GM19239 (cell line): ENCODE measurements around the gene DBET.
"Not testable (repeated sequence)": the region's sequence is repeated elsewhere in the genome, so short reads cannot be mapped to it uniquely, and the experiment has no call there.

Source experiments
- DNase-seq: peaks from one replicate; pipeline ENCODE4 v3.0.0; 2011; ENCODE audit warnings: low spot score; ENCODE audit not compliant: insufficient read length
- FAIRE-seq: peaks from 2 replicates; lab custom pipeline; 2011; peaks lifted over from hg19 to GRCh38; lab: Jason Lieb, UNC

Gene DBET

DNA sequence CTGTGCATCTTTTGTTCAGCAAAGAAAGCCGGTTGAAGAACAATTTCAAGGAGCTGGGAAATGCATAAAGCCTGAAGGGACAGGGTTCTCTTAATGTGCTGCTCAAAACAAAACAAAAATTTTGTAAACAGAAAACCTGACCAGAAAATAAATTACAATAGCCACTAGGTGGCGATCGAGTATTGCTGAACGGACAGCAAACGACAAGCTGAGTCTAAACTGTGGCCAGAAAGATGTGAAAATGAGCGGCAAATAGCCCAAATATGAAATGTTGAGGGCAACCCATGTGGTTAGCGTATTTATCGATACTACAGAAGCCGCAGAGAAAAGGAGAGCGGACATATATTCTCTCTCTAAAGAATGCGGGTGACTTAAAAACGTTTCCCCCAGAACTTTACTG is 16.7 kb upstream of the DBET start:
- FAIRE-seq, DNase-seq: not testable (repeated sequence)

DNA sequence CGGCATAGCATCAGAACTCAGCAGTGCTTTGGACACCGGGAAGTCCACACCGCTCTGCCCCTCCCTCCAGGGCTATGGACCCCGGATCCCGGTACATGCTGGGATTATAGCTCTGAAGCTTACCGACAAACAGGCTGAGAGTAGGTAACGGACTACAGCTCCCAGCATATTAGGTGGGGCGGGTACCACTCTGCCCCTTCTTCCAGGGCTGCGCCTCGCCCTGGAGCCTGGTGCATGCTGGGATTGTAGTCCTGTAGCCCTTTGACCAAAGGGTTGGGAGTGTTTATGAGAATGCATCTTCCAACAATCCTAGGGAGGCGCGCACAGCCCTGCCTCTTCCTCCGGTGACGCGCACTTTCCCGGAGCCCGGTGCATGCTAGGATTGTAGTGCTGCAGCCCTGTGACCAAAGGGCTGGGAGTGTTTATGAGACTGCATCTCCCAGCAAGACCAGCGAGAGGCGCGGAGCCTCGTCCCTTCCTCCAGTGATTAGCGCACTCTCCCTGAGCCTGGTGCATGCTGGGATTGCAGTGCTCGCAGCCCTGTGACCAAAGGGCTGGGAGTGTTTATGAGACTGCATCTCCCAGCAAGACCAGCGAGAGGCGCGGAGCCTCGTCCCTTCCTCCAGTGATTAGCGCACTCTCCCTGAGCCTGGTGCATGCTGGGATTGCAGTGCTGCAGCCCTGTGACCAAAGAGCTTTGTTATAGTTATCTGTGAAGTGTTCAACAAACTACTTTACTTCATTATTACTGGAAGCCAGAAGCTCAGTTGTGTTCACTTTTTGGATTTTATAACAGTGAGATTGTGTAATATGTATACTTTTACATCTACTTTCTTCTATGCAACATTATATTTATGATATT is 14.7 kb upstream of the DBET start:
- FAIRE-seq, DNase-seq: not testable (repeated sequence)

DNA sequence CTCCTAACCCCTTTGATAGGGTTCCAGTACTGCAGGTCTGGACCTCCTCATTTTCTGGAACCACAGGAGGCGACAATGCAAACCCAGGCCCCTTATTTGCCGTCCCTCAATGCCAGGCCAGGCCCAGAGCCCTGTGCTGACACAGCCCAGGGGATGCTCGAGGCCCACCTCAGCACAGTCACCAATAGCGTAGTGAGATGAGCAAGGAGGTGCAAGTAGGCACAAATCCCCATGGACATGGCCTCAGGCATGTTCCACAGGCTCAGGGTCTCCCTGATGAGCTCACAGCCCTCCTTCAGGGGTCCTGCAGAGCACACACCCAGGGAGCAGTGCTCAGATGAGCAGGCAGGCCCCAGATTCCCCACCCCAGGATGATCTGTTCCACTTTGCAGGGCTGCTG is 5.3 kb upstream of the DBET start:
- not testable (repeated sequence) for DNase-seq, FAIRE-seq

DNA sequence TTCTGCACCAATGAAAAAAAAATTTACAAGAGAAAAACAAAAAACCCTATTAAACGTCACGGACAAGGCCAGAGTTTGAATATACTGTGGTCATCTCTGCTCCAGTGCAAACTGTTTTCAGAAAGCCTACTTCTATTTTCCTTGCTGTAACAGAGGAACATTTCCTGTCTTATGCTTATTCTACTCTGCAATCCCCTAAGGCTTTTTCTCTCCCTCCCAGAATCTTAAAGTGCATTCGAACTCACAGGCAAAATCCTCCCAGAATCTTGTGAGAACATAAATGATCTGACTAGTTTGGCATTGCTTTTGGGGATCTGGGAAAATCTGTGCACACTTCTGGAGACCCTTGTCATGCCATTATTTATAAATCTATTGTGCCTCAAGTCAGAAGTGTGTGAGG is 503 bp downstream of the DBET start:
- not testable (repeated sequence) for FAIRE-seq, DNase-seq

DNA sequence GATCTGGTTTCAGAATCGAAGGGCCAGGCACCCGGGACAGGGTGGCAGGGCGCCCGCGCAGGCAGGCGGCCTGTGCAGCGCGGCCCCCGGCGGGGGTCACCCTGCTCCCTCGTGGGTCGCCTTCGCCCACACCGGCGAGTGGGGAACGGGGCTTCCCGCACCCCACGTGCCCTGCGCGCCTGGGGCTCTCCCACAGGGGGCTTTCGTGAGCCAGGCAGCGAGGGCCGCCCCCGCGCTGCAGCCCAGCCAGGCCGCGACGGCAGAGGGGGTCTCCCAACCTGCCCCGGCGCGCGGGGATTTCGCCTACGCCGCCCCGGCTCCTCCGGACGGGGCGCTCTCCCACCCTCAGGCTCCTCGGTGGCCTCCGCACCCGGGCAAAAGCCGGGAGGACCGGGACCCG is 4.0 kb downstream of the DBET start:
- not testable (repeated sequence) for DNase-seq, FAIRE-seq

DNA sequence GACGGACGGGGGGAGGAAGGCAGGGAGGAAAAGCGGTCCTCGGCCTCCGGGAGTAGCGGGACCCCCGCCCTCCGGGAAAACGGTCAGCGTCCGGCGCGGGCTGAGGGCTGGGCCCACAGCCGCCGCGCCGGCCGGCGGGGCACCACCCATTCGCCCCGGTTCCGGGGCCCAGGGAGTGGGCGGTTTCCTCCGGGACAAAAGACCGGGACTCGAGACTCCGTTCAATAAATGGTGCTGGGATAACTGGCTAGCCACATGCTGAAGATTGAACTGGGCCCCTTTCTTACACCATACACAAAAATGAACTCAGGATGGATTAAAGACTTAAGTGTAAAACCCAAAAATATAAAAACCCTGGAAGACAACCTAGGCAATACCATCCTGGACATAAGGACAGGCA is 28.8 kb downstream of the DBET start:
- DNase-seq, FAIRE-seq: not testable (repeated sequence)

DNA sequence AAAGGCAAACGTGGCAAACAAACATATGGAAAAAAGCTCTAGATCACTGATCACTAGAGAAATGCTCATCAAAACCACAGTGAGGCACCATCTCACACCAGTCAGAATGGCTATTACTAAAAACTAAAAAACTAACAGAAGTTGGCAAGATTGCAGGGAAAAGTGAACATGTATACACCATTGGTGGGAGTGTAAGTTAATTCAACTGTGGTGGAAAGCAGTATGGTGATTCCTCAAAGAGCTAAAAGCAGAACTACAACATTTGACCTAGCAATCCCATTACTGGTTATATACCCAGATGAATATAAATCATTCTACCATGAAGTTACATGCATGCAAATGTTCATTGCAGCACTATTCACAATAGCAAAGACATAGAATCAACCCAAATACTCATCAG is 29.7 kb downstream of the DBET start:
- not testable (repeated sequence) for DNase-seq, FAIRE-seq

DNA sequence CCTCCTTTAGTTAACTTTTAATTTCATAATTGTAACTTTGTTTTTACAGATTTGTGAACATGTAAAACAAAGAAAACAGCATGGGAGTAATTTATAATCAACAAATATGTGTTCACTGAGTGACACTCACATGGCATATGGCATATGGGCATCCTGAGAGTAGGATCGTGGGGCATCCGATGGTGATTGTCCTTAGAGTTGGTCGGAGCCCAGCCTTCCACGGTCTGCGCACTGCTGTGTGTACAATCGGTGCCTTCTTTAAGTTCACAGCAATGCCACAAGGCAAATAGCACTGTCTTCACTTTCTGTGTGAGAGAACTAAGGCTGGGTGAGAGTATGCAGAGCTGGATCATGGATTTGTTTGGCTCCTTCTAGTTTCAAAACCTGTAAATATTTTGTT is 31.0 kb downstream of the DBET start:
- not testable (repeated sequence) for FAIRE-seq, DNase-seq

DNA sequence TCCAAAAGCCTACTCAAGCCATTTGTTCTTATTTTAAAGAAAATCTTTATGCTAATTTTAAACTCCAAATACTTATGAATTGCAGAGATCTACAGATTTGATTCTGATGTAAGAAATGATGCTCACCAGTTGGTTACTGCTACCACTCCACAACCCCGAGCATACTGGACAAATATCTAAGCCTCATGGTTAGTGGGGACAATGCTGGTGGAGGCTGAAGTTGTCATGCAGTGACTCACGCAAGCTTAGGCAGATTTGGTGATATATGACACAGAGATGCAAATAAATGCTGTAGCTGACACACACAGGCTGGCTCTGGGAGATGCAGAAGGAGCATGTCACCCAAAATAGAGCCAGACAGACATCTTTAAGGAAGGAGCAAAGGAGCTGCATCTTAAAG is 35.3 kb downstream of the DBET start:
- FAIRE-seq = not testable (repeated sequence)

DNA sequence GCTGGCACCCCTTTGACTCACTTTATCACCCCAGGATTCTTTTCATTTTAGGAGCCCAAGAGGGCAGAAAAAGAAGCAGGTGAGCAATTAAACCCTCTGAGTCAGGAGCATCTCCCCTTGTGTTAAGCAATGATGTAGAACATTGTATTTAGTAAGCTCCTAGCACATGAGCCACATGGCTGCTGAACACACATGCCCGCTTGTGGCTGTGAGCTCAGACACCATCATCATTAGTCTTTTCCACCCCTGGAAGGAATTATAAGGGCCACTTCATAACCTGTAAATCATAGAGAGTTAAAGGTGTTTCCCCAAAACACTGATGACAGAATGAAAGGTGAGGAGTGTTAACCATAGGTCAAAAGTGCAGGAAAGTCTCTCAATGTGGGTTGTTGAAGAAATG is 37.2 kb downstream of the DBET start:
- FAIRE-seq, DNase-seq: not testable (repeated sequence)

More for the DNA sequence above, 35.3 kb downstream of the DBET start:
- not testable (repeated sequence) for DNase-seq

DNA sequence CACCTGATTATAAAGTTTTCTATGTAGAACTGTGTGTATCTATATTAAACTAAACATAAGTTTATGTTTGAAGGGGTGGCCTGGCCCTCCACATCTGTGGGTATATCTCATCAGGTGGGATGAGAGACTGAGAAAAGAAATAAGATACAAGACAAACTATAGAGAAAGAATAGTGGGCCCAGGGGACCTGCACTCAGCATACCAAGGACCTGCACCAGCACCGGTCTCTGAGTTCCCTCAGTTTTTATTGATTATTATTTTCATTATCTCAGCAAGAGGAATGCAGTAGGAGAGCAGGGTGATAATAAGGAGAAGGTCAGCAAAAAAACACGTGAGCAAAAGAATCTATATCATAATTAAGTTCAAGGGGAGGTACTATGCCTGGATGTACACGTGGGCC is 41.9 kb downstream of the DBET start:
- FAIRE-seq, DNase-seq: not testable (repeated sequence)

DNA sequence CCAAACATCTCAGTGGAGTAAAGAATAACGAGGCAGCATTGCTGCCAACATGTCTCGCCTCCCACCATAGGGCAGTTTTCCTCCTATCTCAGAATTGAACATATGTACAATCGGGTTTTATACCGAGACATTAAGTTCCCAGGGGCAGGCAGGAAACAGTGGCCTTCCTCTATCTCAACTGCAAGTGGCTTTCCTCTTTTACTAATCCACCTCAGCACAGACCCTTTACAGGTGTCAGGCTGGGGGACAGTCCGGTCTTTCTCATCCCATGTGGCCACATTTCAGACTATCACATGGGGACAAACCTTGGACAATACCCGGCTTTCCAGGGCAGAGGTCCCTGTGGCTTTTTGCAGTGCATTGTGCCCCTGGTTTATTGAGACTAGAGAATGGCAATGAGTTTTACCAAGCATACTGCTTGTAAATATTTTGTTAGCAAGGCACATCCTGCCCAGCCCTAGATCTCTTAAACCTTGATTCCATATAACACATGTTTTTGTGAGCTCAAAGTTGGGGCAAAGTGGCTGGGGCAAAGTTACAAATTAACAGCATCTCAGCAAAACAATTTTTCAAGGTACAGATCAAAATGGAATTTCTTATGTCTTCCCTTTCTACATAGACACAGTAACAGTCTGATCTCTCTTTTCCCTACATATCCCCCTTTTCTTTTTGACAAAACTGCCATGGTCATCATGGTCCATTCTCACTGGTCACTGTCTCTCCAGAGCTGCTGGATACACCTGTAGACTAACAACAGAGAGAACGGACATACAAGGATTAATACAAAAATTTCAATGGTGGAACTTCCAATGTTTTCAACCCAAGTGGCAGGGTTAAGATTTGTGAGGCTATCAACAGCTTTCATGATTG is 42.5 kb downstream of the DBET start:
- not testable (repeated sequence) for FAIRE-seq

DNA sequence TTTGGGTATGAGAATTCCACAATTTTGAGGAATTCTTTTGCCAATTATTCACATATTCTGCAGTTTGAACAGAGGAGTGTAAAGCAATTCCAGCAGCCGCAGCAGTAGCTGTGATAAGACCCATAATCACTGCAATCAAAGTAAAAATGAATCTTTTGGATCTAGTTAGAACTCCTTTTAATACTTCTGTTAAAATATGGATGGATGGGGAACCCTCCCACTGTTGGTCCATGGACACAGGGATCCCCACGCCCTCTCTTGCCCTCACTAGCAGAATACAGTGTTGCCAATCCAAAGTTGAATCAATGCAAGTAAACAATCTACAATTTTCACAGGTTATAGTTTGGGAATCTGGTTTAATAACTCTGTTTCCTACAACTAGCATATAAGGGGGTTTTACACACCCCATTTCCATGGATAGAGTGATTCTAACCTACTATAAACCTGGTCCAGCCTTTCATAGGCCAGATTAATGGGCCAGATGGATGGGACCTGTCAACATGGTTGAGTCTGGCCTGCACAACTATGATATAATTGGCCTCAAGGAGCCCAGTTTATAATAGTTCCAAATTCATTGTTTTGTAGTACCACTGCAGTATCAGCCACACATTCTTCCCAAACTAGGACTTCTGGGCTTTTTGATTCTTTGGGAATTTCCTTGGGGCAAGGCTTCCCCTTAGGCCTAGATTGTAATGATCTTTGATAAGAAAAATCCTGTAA is 43.6 kb downstream of the DBET start:
- DNase-seq, FAIRE-seq: not testable (repeated sequence)

More for the DNA sequence above, 42.5 kb downstream of the DBET start:
- DNase-seq = not testable (repeated sequence)

DNA sequence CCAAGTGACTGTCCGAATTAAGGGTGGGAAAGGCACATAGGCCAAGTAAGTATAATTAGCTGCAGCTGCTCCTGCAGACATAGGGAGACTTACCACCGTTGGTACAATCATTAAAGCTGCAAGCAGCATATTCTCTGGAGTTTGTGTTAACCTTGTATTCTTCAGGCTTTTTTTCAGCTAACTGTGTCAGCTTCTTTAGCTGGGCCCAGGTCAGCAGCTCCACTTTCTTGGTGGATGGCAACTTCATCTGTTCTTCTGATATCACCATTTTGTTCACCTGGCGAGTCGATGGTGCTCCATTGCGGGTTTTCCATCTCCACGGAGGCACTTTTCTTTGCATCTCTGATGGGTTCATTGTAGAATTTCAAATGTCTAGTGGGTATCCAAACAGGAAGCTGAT is 44.5 kb downstream of the DBET start:
- FAIRE-seq, DNase-seq: not testable (repeated sequence)

DNA sequence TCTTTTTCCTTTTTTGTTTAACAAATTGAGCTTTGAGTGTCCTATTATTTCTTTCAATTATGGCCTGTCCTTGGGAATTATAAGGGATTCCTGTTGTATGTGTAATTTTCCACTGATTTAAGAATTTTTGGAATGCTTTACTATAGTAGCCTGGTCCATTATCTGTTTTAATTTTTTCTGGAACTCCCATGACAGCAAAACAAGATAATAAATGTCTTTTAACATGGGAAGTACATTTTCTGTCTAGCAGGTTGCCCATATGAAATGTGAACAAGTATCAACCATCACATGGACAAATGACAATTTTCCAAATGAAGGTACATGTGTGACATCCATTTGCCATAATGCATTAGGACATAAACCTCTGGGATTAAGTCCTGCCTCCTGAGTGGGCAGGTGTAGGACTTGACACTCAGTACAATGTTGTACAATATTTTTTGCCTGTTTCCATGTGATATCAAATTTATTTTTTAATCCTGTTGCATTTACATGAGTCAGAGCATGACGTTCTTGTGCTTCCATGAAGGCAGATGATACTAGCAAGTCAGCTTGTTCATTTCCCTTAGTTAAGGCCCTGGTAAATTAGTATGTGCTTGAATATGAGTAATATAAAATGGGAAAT is 45.2 kb downstream of the DBET start:
- DNase-seq, FAIRE-seq: not testable (repeated sequence)

DNA sequence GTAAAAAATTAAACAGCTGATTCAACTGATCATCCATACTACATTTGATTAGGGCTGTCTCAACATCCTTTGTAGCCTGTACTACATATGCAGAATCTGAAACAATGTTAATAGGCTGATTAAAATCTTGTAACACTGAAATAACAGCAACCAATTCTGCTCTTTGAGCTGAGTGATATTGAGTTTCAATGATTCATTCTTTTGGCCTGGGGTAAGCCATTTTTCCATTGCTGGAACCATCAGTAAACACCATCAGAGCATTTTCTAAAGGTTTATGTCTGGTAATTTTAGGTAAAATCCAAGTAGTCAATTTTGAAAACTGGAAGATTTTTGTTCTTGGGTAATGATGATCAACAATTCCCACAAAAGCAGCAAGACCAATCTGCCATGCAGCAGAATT is 45.7 kb downstream of the DBET start:
- FAIRE-seq, DNase-seq: not testable (repeated sequence)

DNA sequence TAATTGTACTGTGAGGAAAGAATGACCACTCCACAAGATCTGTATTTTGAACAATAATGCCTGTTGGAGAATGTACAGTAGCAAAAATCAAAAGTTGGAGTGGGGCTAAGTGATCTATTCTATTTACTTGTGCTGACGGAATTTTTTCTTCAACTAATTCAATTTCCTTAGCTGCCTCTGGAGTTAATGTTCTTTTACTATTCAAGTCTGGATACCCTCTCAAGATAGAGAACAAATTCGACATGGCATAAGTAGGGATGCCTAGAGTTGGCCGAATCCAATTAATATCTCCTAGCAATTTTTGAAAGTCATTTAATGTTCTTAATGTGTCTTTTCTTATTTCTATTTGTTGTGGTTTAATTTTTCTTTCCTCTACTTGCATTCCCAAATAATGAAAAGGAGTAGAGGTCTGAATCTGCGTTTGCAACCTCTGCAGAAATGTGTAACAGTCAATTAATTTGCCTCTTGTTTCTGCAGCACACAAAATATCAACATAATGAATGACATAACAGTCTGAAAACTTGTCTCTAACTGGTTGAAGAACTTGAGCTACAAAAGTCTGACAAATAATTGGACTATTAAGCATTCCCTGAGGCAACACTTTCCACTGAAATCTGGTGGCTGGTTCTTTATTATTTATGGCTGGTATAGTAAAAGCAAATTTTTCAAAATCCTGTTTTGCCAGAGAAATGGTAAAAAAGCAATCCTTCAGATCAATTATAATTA is 46.4 kb downstream of the DBET start:
- not testable (repeated sequence) for FAIRE-seq, DNase-seq

DNA sequence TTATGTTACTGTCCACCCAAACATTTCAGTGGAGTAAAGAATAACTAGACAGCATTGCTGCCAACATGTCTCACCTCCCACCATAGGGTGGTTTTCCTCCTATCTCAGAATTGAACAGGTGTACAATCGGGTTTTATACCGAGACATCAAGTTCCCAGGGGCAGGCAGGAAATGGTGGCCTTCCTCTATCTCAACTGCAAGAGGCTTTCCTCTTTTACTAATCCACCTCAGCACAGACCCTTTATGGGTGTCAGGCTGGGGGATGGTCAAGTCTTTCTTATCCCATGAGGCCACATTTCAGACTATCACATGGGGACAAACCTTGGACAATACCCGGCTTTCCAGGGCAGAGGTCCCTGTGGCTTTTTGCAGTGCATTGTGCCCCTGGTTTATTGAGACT is 48.6 kb downstream of the DBET start:
- not testable (repeated sequence) for DNase-seq, FAIRE-seq

DNA sequence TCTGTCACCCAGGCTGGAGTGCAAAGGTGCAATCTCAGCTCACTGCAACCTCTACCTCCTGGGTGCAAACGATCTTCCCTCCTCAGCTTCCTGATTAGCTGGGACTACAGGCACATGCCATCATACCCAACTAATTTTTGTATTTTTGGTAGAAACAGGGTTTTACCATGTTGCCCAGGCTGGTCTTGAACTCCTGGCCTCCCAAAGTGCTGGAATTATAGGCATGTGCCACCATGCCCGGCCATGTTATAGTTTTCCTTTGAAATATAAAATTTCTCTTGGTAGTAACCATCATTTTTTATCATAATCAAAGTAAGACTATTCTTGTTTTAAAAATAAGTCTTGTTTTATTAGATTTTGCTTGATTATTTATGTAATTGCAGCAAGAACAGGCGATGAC is 50.7 kb downstream of the DBET start:
- FAIRE-seq, DNase-seq: not testable (repeated sequence)
